Chondrocyte (in vitro differentiated cells): ENCODE results near the gene FA2H. TPM values are rescaled to one million over a fixed set of nuclear protein-coding genes. Genes with fewer than 3 reads are reported as not detected.
"Not testable (repeated sequence)": the region's sequence is repeated elsewhere in the genome, so short reads cannot be mapped to it uniquely, and the experiment has no call there.

Source experiments
- DNase-seq: peaks from one replicate; pipeline ENCODE4 v3.0.0; 2021; ENCODE audit warnings: mixed read lengths, low spot score
- H3K27ac Mint-ChIP-seq: one replicate; pipeline ENCODE4 v1.8.0; 2021; ENCODE audit warnings: mild to moderate bottlenecking, moderate library complexity, mixed read lengths; ENCODE audit not compliant: unreplicated experiment
- H3K27me3 Mint-ChIP-seq: 2 replicates; pipeline ENCODE4 v1.8.0; 2021; ENCODE audit warnings: low read depth, mixed read lengths
- H3K36me3 Mint-ChIP-seq: 2 replicates; pipeline ENCODE4 v1.8.0; 2021; ENCODE audit warnings: low read depth, mixed read lengths
- H3K4me1 Mint-ChIP-seq: 2 replicates; pipeline ENCODE4 v1.8.0; 2021; ENCODE audit warnings: low read depth, mild to moderate bottlenecking, mixed read lengths
- H3K4me3 Mint-ChIP-seq: one replicate; pipeline ENCODE4 v1.8.0; 2021; ENCODE audit warnings: mild to moderate bottlenecking, moderate library complexity, mixed read lengths; ENCODE audit not compliant: unreplicated experiment
- H3K9me3 Mint-ChIP-seq: 2 replicates; pipeline ENCODE4 v1.8.0; 2021; ENCODE audit warnings: low read depth, mixed read lengths
- CTCF ChIP-seq: fragments of 200-600 bp; sonication (generic); IDR thresholded peaks from 2 replicates; pipeline ENCODE4 v1.5.0; 2021; ENCODE audit warnings: antibody characterized with exemption, mild to moderate bottlenecking, moderate library complexity
- total RNA-seq: library from RNA; stranded (reverse); gene quantifications from 3 replicates; pipeline ENCODE4 v1.2.1, GENCODE V29; 2021

Gene FA2H
- total RNA-seq, 1 donor from 2014 or later = not detected

DNA sequence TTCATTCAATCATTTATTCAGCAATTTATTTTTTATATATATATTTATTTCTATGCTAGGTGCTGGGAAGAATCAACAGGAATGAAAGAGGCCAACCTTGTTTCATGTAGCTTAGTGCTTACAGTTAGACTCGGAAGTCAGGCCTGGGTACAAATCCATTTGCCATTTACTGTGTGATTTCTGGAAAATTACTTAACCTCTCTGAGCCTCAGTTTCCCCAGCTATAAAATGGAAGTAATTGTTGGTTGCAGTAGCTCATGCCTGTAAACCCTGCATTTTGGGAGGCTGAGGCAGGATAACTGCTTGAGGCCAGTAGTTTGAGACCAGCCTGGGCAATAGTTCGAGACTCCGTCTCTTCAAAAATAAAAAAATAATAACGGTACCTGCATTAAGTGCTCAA lies 46.7 kb downstream of the FA2H start:
- DNase-seq = no peak
- Mint-ChIP-seq H3K36me3 (no peaks in the 10 kb centered on the region), H3K27me3 (no peaks in the 10 kb centered on the region), H3K4me1 (peaks cover 23% of the 10 kb centered on the region), H3K27ac (no peak overlapping the region), H3K4me3 (no peak overlapping the region), H3K9me3 (peaks cover 3% of the 10 kb centered on the region)
- TF ChIP-seq CTCF = no peak

- Mint-ChIP-seq H3K4me1 (peaks cover 23% of the 10 kb centered on the region), H3K36me3 (no peaks in the 10 kb centered on the region), H3K4me3 (no peak overlapping the region), H3K27me3 (no peaks in the 10 kb centered on the region), H3K27ac (no peak overlapping the region), H3K9me3 (peaks cover 3% of the 10 kb centered on the region)
- no peak for DNase-seq
- peak; percentile 67 for TF ChIP-seq CTCF
These were observed 47.9 kb downstream of the FA2H start for GRCh38 chr16:74726716-74727115.

DNA sequence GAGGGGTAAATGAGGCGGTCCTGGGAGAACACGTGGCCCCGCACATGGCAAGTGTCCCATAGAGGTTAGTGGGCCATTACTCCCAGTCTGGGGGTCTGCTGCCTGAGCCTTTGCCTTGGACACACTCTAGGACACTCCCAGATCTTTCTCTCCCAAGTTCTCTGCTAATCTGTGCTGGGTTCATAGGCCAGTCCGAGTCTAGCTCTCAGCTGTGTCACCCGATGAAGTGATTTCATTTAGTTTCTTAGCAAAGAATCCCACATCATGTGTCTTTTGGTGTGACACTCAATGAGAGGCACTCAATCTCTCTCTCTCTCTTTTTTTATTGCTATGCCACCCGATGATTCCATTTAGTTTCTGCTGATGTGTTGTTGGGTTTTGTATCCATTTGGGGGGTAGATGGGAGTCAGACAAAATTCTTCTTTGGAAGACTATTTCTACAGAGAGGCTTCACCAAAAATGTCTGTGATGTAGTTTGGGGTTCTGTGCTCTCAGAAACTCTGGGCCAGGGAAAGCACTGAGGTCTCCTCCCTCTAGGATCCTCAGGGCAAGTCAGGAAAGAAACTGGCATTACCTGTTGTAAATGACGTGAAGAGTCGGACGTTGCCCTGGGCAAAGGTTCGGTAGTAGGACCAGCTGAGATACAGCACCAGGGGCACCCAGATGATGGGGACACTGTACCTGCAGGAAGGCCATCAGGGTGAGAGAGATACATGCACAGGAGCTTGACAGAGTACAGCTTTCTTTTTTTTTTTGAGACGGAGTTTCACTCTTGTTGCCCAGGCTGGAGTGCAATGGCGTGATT lies 48.8 kb downstream of the FA2H start:
- Mint-ChIP-seq H3K27me3 (peaks cover 2% of the 10 kb centered on the region), H3K4me1 (peaks cover 23% of the 10 kb centered on the region), H3K27ac (peak overlapping the region; percentile 61), H3K4me3 (no peak overlapping the region), H3K36me3 (no peaks in the 10 kb centered on the region), H3K9me3 (peaks cover 3% of the 10 kb centered on the region)
- TF ChIP-seq CTCF = no peak
- no peak for DNase-seq

GRCh38 chr16:74724820-74725549 lies 49.6 kb downstream of the FA2H start:
- H3K4me1 Mint-ChIP-seq = peaks cover 19% of the 10 kb centered on the region
- peak overlapping the region; percentile 16 for H3K4me3 Mint-ChIP-seq
- H3K36me3 Mint-ChIP-seq = no peaks in the 10 kb centered on the region
- peaks cover 3% of the 10 kb centered on the region for H3K9me3 Mint-ChIP-seq
- H3K27me3 Mint-ChIP-seq = peaks cover 2% of the 10 kb centered on the region
- peak; percentile 72 for TF ChIP-seq CTCF
- no peak for DNase-seq
- peak overlapping the region; percentile 79 for H3K27ac Mint-ChIP-seq

GRCh38 chr16:74723256-74723655 lies 51.4 kb downstream of the FA2H start:
- H3K27me3 Mint-ChIP-seq = peaks cover 3% of the 10 kb centered on the region
- peaks cover 3% of the 10 kb centered on the region for H3K9me3 Mint-ChIP-seq
- DNase-seq = peak; percentile 32
- peaks cover 19% of the 10 kb centered on the region for H3K4me1 Mint-ChIP-seq
- H3K4me3 Mint-ChIP-seq = no peak overlapping the region
- H3K27ac Mint-ChIP-seq = no peak overlapping the region
- no peak for TF ChIP-seq CTCF
- H3K36me3 Mint-ChIP-seq = no peaks in the 10 kb centered on the region

GRCh38 chr16:74722156-74722555 lies 52.5 kb downstream of the FA2H start:
- not testable (repeated sequence) for H3K36me3 Mint-ChIP-seq, H3K27me3 Mint-ChIP-seq, H3K9me3 Mint-ChIP-seq, H3K27ac Mint-ChIP-seq, H3K4me3 Mint-ChIP-seq
- peak; percentile 7 for DNase-seq
- H3K4me1 Mint-ChIP-seq = peaks cover 19% of the 10 kb centered on the region
